ENCODE measurements around the gene SIGLEC7. TPM values are rescaled to one million over a fixed set of nuclear protein-coding genes. Genes with fewer than 3 reads are reported as not detected.

Gene SIGLEC7
- total RNA-seq, 5 donors from 2014 or later (not counting 1 experiment from before 2014, with no cell fraction given), result 0.30 to 3.3 (median 1.0) TPM; not detected in 1

- H3K4me3 Mint-ChIP-seq, result no peak overlapping the region
- Histone ChIP-seq H3K4me1 (ENCODE audit: control insufficient read depth in 1 of 2, extremely low read depth in 1 of 2, insufficient read depth in 2 of 2, low read length in 2 of 2) (peaks cover 13 to 56% of the 10 kb centered on the region in 2 experiments), H3K9me3 (no peaks in the 10 kb centered on the region), H3K4me3 (ENCODE audit: control insufficient read depth in 1 of 2, extremely low read depth in 1 of 2, low read length in 1 of 2) (no peak overlapping the region), H3K36me3 (ENCODE audit: control insufficient read depth in 2 of 2, extremely low read depth in 1 of 2, insufficient read depth in 1 of 2, low read length in 1 of 2) (no peaks in the 10 kb centered on the region), H3K27ac (ENCODE audit: low read length) (no peak overlapping the region), H3K27me3 (replicated peaks in 1 of 2; ENCODE audit: control insufficient read depth in 2 of 2, extremely low read depth in 1 of 2, insufficient read depth in 2 of 2, low read length in 1 of 2) (peaks cover 0 to 2% of the 10 kb centered on the region in 2 experiments)
- ChIA-PET CTCF (interaction anchor here in 1 of 2 donors (0.7 kb wide), 1 partner anchor 14 kb away, joined by 3 read pairs; no protein-coding TSS in a partner anchor), POLR2A (no interaction called here)
- peaks cover 31 to 55% (median 51%) of the 10 kb centered on the region in 3 donors for H3K4me1 Mint-ChIP-seq
- no peaks in the 10 kb centered on the region for H3K9me3 Mint-ChIP-seq
- no peak for ATAC-seq (replicated peaks in 1 of 4)
- 63% methylated on average over 6 of the region's 6 CpGs for WGBS (ENCODE audit: insufficient coverage)
- H3K36me3 Mint-ChIP-seq, result no peaks in the 10 kb centered on the region
- H3K27me3 Mint-ChIP-seq, result peaks cover 0 to 5% of the 10 kb centered on the region in 2 donors
- DNase-seq, result no peak
- no peak overlapping the region for H3K27ac Mint-ChIP-seq
Observed at GRCh38 chr19:51111606-51112005, 30.5 kb upstream of the SIGLEC7 start.

- WGBS (ENCODE audit: insufficient coverage), result no CpG with 5 or more reads among the region's 6 CpGs
- Histone ChIP-seq H3K27ac (ENCODE audit: low read length) (peak overlapping the region; percentile 39), H3K4me3 (ENCODE audit: control insufficient read depth in 1 of 2, extremely low read depth in 1 of 2, low read length in 1 of 2) (no peak overlapping the region), H3K9me3 (no peaks in the 10 kb centered on the region), H3K27me3 (replicated peaks in 1 of 2; ENCODE audit: control insufficient read depth in 2 of 2, extremely low read depth in 1 of 2, insufficient read depth in 2 of 2, low read length in 1 of 2) (peaks cover 0 to 2% of the 10 kb centered on the region in 2 experiments), H3K4me1 (ENCODE audit: control insufficient read depth in 1 of 2, extremely low read depth in 1 of 2, insufficient read depth in 2 of 2, low read length in 2 of 2) (peaks cover 5 to 43% of the 10 kb centered on the region in 2 experiments), H3K36me3 (ENCODE audit: control insufficient read depth in 2 of 2, extremely low read depth in 1 of 2, insufficient read depth in 1 of 2, low read length in 1 of 2) (no peaks in the 10 kb centered on the region)
- Mint-ChIP-seq H3K27ac (peak overlapping the region; percentile 46 to 83), H3K9me3 (no peaks in the 10 kb centered on the region), H3K27me3 (peaks cover 0 to 7% of the 10 kb centered on the region in 2 donors), H3K36me3 (no peaks in the 10 kb centered on the region), H3K4me1 (peaks cover 25 to 49% (median 44%) of the 10 kb centered on the region in 3 donors), H3K4me3 (peak overlapping the region in 1 of 3 donors; percentile 43)
- ATAC-seq (replicated peaks in 1 of 4), result peak; percentile 43 to 84 (median 68)
- CTCF ChIA-PET, result no interaction called here
- peak in 1 of 35 experiments; percentile 36 for DNase-seq
- POLR2A ChIA-PET, result no interaction called here
Observed at GRCh38 chr19:51114087-51114729, 27.9 kb upstream of the SIGLEC7 start.

GRCh38 chr19:51116736-51117286, 25.3 kb upstream of the SIGLEC7 start:
- Histone ChIP-seq H3K4me3 (ENCODE audit: control insufficient read depth in 1 of 2, extremely low read depth in 1 of 2, low read length in 1 of 2) (no peak overlapping the region), H3K4me1 (ENCODE audit: control insufficient read depth in 1 of 2, extremely low read depth in 1 of 2, insufficient read depth in 2 of 2, low read length in 2 of 2) (peaks cover 5 to 64% of the 10 kb centered on the region in 2 experiments), H3K36me3 (ENCODE audit: control insufficient read depth in 2 of 2, extremely low read depth in 1 of 2, insufficient read depth in 1 of 2, low read length in 1 of 2) (no peaks in the 10 kb centered on the region), H3K27me3 (replicated peaks in 1 of 2; ENCODE audit: control insufficient read depth in 2 of 2, extremely low read depth in 1 of 2, insufficient read depth in 2 of 2, low read length in 1 of 2) (peaks cover 0 to 2% of the 10 kb centered on the region in 2 experiments), H3K9me3 (no peaks in the 10 kb centered on the region), H3K27ac (ENCODE audit: low read length) (peak overlapping the region; percentile 20)
- 58% methylated on average over 3 of the region's 6 CpGs for WGBS (ENCODE audit: insufficient coverage)
- peak in 8 of 35 experiments; percentile 15 to 51 (median 39) for DNase-seq
- H3K36me3 Mint-ChIP-seq, result no peaks in the 10 kb centered on the region
- H3K27ac Mint-ChIP-seq, result peak overlapping the region; percentile 65 to 71
- peak; percentile 55 to 80 (median 68) for ATAC-seq (replicated peaks in 1 of 4)
- H3K9me3 Mint-ChIP-seq, result no peaks in the 10 kb centered on the region
- CTCF ChIA-PET, result no interaction called here
- H3K27me3 Mint-ChIP-seq, result peaks cover 0 to 7% of the 10 kb centered on the region in 2 donors
- peak overlapping the region in 2 of 3 donors; percentile 14 to 36 for H3K4me3 Mint-ChIP-seq
- POLR2A ChIA-PET, result no interaction called here
- H3K4me1 Mint-ChIP-seq, result peaks cover 41 to 59% (median 58%) of the 10 kb centered on the region in 3 donors

GRCh38 chr19:51119101-51119500, 23.0 kb upstream of the SIGLEC7 start:
- ChIA-PET POLR2A (no interaction called here), CTCF (interaction anchor here in 1 of 2 donors (0.6 kb wide), 1 partner anchor 1207 kb away, joined by 3 read pairs; no protein-coding TSS in a partner anchor)
- no peak for DNase-seq
- Mint-ChIP-seq H3K4me3 (no peak overlapping the region), H3K36me3 (no peaks in the 10 kb centered on the region), H3K27ac (peak overlapping the region; percentile 77 to 79), H3K4me1 (peaks cover 64 to 78% (median 77%) of the 10 kb centered on the region in 3 donors), H3K27me3 (peaks cover 0 to 7% of the 10 kb centered on the region in 2 donors), H3K9me3 (no peaks in the 10 kb centered on the region)
- Histone ChIP-seq H3K27me3 (replicated peaks in 1 of 2; ENCODE audit: control insufficient read depth in 2 of 2, extremely low read depth in 1 of 2, insufficient read depth in 2 of 2, low read length in 1 of 2) (peaks cover 0 to 2% of the 10 kb centered on the region in 2 experiments), H3K9me3 (no peaks in the 10 kb centered on the region), H3K27ac (ENCODE audit: low read length) (no peak overlapping the region), H3K4me1 (ENCODE audit: control insufficient read depth in 1 of 2, extremely low read depth in 1 of 2, insufficient read depth in 2 of 2, low read length in 2 of 2) (peaks cover 19 to 76% of the 10 kb centered on the region in 2 experiments), H3K36me3 (ENCODE audit: control insufficient read depth in 2 of 2, extremely low read depth in 1 of 2, insufficient read depth in 1 of 2, low read length in 1 of 2) (no peaks in the 10 kb centered on the region), H3K4me3 (ENCODE audit: control insufficient read depth in 1 of 2, extremely low read depth in 1 of 2, low read length in 1 of 2) (no peak overlapping the region)
- no peak for ATAC-seq (replicated peaks in 1 of 4)
- 95% methylated on average over 2 of the region's 4 CpGs for WGBS (ENCODE audit: insufficient coverage)

GRCh38 chr19:51119611-51120010, 22.5 kb upstream of the SIGLEC7 start:
- H3K27ac ChIP-seq (ENCODE audit: low read length), result no peak overlapping the region

GRCh38 chr19:51120160-51120559, 21.9 kb upstream of the SIGLEC7 start:
- H3K36me3 ChIP-seq (ENCODE audit: control insufficient read depth in 2 of 2, extremely low read depth in 1 of 2, insufficient read depth in 1 of 2, low read length in 1 of 2), result no peaks in the 10 kb centered on the region
- WGBS (ENCODE audit: insufficient coverage), result 100% methylated on average over 3 of the region's 6 CpGs
- H3K27ac Mint-ChIP-seq, result peak overlapping the region; percentile 67 to 69
- ChIA-PET CTCF (interaction anchor here in 1 of 2 donors (1.1 kb wide), 1 partner anchor 15 kb away, joined by 4 read pairs; no protein-coding TSS in a partner anchor), POLR2A (no interaction called here)
- H3K4me1 ChIP-seq (ENCODE audit: control insufficient read depth in 1 of 2, extremely low read depth in 1 of 2, insufficient read depth in 2 of 2, low read length in 2 of 2), result peaks cover 25 to 77% of the 10 kb centered on the region in 2 experiments
- H3K9me3 Mint-ChIP-seq, result no peaks in the 10 kb centered on the region
- H3K36me3 Mint-ChIP-seq, result no peaks in the 10 kb centered on the region
- DNase-seq, result no peak
- H3K4me3 Mint-ChIP-seq, result no peak overlapping the region
- H3K4me1 Mint-ChIP-seq, result peaks cover 75 to 78% (median 77%) of the 10 kb centered on the region in 3 donors
- peaks cover 0 to 7% of the 10 kb centered on the region in 2 donors for H3K27me3 Mint-ChIP-seq
- H3K27me3 ChIP-seq (replicated peaks in 1 of 2; ENCODE audit: control insufficient read depth in 2 of 2, extremely low read depth in 1 of 2, insufficient read depth in 2 of 2, low read length in 1 of 2), result peaks cover 0 to 2% of the 10 kb centered on the region in 2 experiments
- ATAC-seq (replicated peaks in 1 of 4), result no peak
- no peak overlapping the region for H3K27ac ChIP-seq (ENCODE audit: low read length)
- no peak overlapping the region for H3K4me3 ChIP-seq (ENCODE audit: control insufficient read depth in 1 of 2, extremely low read depth in 1 of 2, low read length in 1 of 2)
- no peaks in the 10 kb centered on the region for H3K9me3 ChIP-seq

More at GRCh38 chr19:51119611-51120010, 22.5 kb upstream of the SIGLEC7 start:
- WGBS (ENCODE audit: insufficient coverage), result 62% methylated on average over 5 of the region's 6 CpGs
- H3K4me3 Mint-ChIP-seq, result no peak overlapping the region
- Histone ChIP-seq H3K4me3 (ENCODE audit: control insufficient read depth in 1 of 2, extremely low read depth in 1 of 2, low read length in 1 of 2) (no peak overlapping the region), H3K36me3 (ENCODE audit: control insufficient read depth in 2 of 2, extremely low read depth in 1 of 2, insufficient read depth in 1 of 2, low read length in 1 of 2) (no peaks in the 10 kb centered on the region), H3K4me1 (ENCODE audit: control insufficient read depth in 1 of 2, extremely low read depth in 1 of 2, insufficient read depth in 2 of 2, low read length in 2 of 2) (peaks cover 21 to 77% of the 10 kb centered on the region in 2 experiments), H3K9me3 (no peaks in the 10 kb centered on the region), H3K27me3 (replicated peaks in 1 of 2; ENCODE audit: control insufficient read depth in 2 of 2, extremely low read depth in 1 of 2, insufficient read depth in 2 of 2, low read length in 1 of 2) (peaks cover 0 to 2% of the 10 kb centered on the region in 2 experiments)
- H3K36me3 Mint-ChIP-seq, result no peaks in the 10 kb centered on the region
- no peaks in the 10 kb centered on the region for H3K9me3 Mint-ChIP-seq
- peak overlapping the region; percentile 67 to 69 for H3K27ac Mint-ChIP-seq
- ATAC-seq (replicated peaks in 1 of 4), result no peak
- no peak for DNase-seq
- peaks cover 0 to 7% of the 10 kb centered on the region in 2 donors for H3K27me3 Mint-ChIP-seq
- ChIA-PET CTCF (no interaction called here), POLR2A (no interaction called here)
- H3K4me1 Mint-ChIP-seq, result peaks cover 69 to 78% (median 77%) of the 10 kb centered on the region in 3 donors
